HG03103 (cell line): Measurements from ENCODE around the gene C6orf89.
"Not testable (repeated sequence)": the region's sequence is repeated elsewhere in the genome, so short reads cannot be mapped to it uniquely, and the experiment has no call there.

Experiments used
- ATAC-seq: cut with Tn5 transposase; IDR thresholded peaks from one replicate; pipeline ENCODE4 v1.9.1; 2021; ENCODE audit warnings: low read depth; ENCODE audit not compliant: unreplicated experiment

Gene C6orf89

DNA sequence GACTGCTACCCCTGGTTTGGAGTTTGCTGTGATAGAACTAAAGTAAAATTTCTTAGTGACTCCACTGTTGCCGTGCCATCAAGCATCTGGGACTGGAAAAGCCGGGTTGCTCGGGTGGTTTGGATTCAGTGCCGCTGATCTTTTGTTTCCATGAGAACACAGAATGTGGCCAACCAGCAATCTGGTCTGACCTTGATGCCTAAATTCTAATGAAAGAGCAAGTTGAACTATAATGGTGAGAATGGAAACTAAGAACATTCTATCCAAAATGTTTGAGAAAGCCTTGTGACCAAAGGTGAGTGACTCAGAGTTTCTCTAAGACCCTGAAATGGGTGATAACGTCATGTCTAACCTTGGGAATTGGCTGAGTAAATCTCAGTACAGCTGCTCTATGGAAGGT lies 58.9 kb downstream of the C6orf89 start:
- no peak for ATAC-seq

GRCh38 chr6:36945301-36945700 lies 59.5 kb downstream of the C6orf89 start:
- no peak for ATAC-seq

DNA sequence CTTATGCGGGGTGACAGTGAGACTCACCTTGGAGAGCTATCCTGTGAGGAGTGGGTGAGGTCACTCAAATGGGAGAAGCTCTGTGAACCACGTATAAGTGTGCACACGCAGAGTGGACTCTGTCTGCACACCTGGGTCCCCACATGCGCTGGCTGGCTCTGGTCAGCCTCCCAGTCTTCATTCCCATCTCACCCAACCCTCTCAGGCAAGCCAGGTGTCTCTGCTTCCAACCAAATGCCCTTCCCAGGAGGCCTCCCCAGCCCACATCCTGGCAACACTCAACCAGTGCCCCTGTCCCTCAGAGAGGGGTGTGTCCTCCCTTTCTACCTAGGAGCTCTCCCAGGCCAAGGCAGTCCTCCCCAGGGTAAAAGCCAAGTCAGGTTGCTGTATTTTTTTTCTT lies 60.8 kb downstream of the C6orf89 start:
- no peak for ATAC-seq

GRCh38 chr6:36947570-36948351 lies 62.0 kb downstream of the C6orf89 start:
- no peak for ATAC-seq

DNA sequence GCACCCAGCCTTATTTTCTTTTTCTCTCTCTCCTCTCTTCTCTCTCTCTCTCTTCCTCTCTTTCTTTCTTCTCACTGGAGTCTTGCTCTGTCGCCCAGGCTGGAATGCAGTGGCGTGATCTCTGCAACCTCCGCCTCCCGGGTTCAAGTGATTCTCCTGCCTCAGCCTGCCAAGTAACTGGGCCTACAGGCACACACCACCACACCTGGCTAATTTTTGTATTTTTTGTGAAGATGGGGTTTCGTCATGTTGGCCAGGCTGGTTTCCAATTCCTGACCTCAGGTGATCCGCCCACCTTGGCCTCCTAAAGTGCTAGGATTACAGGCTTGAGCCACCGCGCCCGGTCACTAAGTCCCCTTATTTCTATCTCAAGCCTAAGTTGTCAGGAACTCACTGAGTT lies 63.3 kb downstream of the C6orf89 start:
- not testable (repeated sequence) for ATAC-seq

GRCh38 chr6:36949636-36950035 lies 63.9 kb downstream of the C6orf89 start:
- ATAC-seq: no peak

GRCh38 chr6:36953931-36954261 lies 68.1 kb downstream of the C6orf89 start:
- no peak for ATAC-seq

- ATAC-seq: no peak
Measured at GRCh38 chr6:36954262-36954931, 68.6 kb downstream of the C6orf89 start, which contains the start of gene PI16. Gene PI16, plus strand, starts transcription at chr6:36954738. Its CDS starts 23 bp downstream, at chr6:36954761.

- ATAC-seq: no peak
Measured at GRCh38 chr6:36955136-36955535, 69.4 kb downstream of the C6orf89 start.

DNA sequence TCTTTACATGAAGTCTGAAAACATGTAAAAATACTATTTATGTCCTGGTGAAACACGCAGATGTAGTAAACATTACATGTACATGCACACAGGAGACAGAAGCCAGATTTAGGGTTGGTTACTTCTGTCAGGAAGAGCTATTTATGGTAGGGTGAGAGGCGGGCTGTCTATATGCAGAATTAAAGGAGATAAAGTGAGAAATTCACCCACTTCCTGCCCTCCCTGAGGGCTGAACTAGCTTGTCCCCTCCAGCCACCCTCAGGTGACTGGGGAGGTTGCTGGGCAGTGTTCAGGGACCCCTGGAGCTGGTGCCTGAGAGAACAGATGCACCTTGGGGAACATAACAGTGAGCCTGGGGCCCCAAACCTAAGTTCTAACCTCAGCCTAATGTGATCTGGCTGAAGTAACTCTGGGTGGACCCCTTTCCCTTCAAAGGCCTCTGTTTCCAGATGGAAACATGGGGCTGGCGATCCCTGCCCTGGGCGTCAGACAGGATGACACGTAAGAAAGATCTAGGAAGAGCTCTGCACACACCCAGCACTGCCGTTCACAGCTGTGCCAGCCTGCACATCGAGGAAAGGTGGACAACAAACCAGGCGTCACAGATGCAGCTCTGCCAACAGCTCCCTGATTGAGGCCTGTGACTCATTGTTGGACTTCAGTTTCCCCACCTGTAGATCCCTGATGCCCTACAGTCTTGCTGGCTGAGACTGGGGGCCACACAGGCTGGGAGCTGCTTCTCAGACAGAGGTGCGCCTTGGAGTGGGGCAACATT lies 70.1 kb downstream of the C6orf89 start:
- no peak for ATAC-seq

DNA sequence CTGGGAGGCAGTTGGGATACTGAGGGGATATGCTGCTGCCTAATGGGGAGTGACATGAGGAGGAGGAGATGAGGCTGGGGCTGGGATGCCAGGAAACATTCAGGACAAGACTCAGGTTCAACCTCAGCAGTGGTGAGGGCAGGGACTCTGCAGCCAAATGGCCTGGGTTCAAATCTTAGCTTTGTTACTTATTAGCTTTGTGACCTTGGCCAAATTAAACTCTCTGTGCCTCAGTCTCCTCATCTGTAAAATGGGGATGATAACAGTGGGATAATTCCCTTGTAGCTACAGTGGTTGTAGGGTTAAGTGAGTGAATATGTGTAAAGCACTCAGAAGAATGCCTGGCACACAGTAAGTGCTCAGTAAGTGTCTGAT lies 70.7 kb downstream of the C6orf89 start:
- ATAC-seq: no peak

DNA sequence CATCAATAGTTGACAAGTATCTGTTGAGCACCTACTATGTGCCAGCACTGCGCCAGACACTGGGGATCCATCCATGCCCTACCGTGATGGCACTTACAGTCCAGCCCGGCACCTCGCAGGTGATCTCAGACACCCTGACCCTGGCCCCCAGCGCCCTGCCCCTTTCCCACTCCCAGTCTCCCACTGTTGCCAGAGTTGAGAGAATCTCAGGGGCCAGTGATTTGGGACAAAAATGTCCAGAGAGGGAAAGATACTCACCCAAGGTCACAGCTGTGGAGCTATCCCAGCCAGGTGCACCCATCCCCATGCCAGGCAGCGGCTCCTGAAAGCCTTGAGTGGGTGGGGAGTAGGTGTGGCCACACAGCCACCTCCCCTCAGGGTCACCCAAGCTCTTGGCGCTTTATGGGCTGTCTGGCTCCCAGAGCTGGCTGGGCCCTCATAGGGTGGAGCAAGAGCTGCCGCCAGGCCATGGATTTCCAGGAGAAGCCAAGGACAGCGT lies 72.1 kb downstream of the C6orf89 start:
- ATAC-seq: no peak

GRCh38 chr6:36958775-36959554 lies 73.2 kb downstream of the C6orf89 start:
- ATAC-seq: no peak

DNA sequence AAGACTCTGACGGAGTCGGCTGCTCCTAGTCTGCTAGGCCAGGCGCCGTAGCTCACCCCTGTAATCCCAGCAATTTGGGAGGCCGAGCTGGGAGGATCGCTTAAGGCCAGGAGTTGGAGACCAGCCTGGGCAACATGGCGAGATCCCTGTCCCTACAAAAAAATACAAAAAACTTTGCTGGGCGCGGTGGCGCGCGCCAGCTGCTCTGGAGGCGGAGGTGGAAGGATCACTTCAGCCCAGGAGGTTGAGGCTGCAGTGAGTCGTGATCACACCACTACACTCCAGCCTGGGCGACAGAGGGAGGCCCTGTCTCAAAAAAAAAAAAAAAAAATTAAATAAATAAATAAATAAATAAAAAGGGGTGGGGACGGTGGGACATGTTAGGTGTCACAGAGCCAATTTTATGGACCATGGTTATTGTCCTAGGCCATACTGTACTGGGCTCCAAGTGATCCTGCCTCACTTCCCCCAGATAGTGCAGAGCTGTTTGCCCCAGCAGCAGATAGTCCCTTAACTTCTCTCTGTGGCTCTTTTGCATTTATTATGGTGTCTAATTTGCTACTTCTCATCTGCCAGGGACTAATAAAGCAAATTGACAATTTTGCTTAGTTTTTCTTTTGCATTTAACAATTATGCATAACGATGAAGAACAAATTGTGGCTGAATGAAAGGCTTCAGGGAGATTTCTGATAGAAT lies 74.0 kb downstream of the C6orf89 start:
- no peak for ATAC-seq

GRCh38 chr6:36961441-36962435 lies 76.0 kb downstream of the C6orf89 start:
- no peak for ATAC-seq

- ATAC-seq: no peak
Measured at GRCh38 chr6:36962874-36963273, 77.1 kb downstream of the C6orf89 start.

- no peak for ATAC-seq
Measured at GRCh38 chr6:36963451-36964290, 77.9 kb downstream of the C6orf89 start.

DNA sequence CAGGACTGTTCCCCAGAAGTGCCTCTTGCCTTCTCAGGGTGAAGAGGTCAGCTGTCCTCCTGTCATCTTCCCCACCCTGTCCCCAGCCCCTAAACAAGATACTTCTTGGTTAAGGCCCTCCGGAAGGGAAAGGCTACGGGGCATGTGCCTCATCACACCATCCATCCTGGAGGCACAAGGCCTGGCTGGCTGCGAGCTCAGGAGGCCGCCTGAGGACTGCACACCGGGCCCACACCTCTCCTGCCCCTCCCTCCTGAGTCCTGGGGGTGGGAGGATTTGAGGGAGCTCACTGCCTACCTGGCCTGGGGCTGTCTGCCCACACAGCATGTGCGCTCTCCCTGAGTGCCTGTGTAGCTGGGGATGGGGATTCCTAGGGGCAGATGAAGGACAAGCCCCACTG lies 78.6 kb downstream of the C6orf89 start:
- no peak for ATAC-seq
